ENCODE data around the gene ARHGAP12. TPM values are rescaled to one million over a fixed set of nuclear protein-coding genes. Genes with fewer than 3 reads are reported as not detected.

The ARHGAP12 gene
- total RNA-seq, 1 donor from 2014 or later = 11.4 TPM

DNA sequence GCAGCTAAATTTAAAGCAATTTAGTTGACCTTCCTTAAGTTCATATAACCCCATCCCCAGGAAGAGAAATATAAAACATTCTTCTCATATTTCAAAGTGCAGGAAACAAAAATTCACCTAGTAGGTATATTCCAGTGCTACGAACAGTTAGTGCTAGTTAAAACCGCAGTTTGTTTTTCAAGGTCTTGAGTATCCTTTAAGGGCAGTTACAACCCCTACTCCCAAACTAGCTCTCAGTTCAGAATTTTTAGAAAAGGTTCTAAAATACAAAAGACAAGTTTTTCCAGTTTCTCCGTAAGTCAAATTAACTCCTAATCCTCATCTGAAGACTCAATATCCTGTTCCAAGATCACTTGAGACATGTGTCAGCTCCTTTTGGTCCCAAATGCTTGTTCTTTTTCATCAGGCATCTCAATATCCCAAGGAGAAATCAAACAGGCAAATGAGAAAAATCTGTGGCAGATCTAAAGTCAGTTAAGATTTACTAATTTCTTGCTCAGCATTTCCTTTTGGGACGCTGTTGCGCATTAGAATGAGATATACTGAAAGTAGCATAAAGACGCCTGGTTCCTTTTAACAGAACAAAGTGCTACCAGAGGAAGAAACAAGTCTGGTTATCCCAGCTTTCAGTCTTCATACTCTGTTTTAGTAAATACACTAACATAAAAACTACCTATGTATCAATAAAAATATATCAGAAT is 51.8 kb downstream of the ARHGAP12 start:
- TF ChIP-seq, protein P1, sequence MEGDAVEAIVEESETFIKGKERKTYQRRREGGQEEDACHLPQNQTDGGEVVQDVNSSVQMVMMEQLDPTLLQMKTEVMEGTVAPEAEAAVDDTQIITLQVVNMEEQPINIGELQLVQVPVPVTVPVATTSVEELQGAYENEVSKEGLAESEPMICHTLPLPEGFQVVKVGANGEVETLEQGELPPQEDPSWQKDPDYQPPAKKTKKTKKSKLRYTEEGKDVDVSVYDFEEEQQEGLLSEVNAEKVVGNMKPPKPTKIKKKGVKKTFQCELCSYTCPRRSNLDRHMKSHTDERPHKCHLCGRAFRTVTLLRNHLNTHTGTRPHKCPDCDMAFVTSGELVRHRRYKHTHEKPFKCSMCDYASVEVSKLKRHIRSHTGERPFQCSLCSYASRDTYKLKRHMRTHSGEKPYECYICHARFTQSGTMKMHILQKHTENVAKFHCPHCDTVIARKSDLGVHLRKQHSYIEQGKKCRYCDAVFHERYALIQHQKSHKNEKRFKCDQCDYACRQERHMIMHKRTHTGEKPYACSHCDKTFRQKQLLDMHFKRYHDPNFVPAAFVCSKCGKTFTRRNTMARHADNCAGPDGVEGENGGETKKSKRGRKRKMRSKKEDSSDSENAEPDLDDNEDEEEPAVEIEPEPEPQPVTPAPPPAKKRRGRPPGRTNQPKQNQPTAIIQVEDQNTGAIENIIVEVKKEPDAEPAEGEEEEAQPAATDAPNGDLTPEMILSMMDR (IDR thresholded peaks at IDR 0.05) = no peak
- no peaks in the 10 kb centered on the region for H3K27me3 ChIP-seq
- no peak overlapping the region for H3K4me3 ChIP-seq
- H3K4me1 ChIP-seq = no peaks in the 10 kb centered on the region
- no peak overlapping the region for H3K27ac ChIP-seq
- intact Hi-C loops (cut with DNase I) = no loop called here
- H3K36me3 ChIP-seq = no peaks in the 10 kb centered on the region
- no peak for DNase-seq (ENCODE audit: low spot score in 2 of 2)
- no peaks in the 10 kb centered on the region for H3K9me3 ChIP-seq

DNA sequence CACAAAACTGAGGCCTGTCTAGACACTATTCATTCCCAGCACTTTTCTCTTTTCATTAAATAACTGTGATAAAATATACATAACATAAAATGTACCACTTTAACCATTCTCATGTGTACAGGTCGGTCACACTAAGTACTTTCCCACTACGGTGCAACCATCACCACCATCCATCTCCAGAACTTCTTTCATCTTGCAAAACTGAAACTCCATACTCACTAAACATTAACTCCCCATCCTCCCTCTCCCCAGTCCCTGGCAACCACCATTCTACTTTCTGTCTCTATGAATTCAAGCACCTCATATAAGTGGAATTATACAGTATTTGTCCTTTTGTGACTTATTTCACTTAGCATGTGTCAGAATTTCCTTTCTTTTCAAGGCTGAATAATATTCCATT is 53.0 kb downstream of the ARHGAP12 start:
- intact Hi-C loops (cut with DNase I) = no loop called here
- Histone ChIP-seq H3K4me1 (no peaks in the 10 kb centered on the region), H3K4me3 (no peak overlapping the region), H3K36me3 (no peaks in the 10 kb centered on the region), H3K27ac (no peak overlapping the region), H3K27me3 (no peaks in the 10 kb centered on the region), H3K9me3 (no peaks in the 10 kb centered on the region)
- no peak for DNase-seq (ENCODE audit: low spot score in 2 of 2)
- TF ChIP-seq, protein P1 (IDR thresholded peaks at IDR 0.05) = no peak

DNA sequence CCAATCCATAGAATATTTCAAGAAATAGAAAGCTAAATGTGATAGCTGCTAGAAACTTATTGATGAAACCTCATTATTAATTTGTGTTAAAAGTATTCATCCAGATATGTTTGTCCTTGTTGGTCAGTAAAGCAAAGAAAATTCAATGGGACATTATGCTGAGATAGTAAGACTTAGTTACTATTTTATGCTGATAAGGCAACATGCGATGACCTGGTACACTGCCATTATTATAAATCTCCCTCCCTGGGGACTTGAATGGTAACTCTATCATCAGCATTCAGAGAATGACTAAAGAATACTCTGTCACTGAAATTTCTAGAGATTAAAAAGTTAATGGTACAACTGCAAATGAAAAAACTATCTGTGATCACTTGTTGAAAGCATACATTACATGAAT is 54.9 kb downstream of the ARHGAP12 start:
- H3K27me3 ChIP-seq = no peaks in the 10 kb centered on the region
- intact Hi-C loops (cut with DNase I) = no loop called here
- no peaks in the 10 kb centered on the region for H3K9me3 ChIP-seq
- TF ChIP-seq, protein P1 (IDR thresholded peaks at IDR 0.05) = no peak
- H3K27ac ChIP-seq = no peak overlapping the region
- no peak overlapping the region for H3K4me3 ChIP-seq
- no peaks in the 10 kb centered on the region for H3K36me3 ChIP-seq
- DNase-seq (ENCODE audit: low spot score in 2 of 2) = no peak
- H3K4me1 ChIP-seq = no peaks in the 10 kb centered on the region

DNA sequence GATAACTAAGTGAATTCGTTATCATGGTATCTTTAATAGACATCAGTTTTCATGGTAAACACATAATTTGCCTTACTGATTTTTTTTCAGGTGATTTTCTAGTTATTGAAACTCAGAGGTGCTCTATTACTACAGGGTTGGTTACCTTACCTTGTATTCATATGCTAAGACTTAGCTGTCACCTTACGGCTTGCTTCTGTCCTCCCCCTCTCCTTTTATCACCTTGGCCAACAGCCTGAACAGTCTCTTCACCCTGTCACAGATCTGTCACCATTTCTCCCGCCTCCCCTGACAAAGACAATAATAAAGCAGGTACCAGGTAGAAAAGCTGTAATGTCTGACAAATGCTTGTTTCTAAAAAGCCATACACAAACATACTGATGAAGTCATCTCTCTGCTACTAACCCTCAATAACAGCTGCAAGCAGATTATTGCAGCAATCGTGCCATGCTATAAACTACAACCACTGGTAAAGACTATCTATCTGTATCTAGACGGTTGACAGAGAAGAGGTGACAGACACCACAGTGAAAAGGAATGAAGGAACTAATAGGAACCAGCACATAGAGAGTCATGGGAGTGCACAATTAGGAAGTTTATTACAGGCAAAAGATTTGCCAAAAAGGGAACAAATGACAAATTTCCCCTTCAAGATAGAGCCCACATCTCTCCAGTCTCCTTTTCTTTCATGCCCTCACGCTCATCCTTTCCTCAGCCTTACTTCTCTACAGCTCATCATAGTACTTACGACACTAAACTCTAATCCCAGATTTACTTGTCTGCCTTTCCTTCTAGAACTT is 57.2 kb downstream of the ARHGAP12 start:
- no peak overlapping the region for H3K4me3 ChIP-seq
- H3K4me1 ChIP-seq = no peaks in the 10 kb centered on the region
- H3K27ac ChIP-seq = no peak overlapping the region
- no peaks in the 10 kb centered on the region for H3K36me3 ChIP-seq
- no peak for DNase-seq (ENCODE audit: low spot score in 2 of 2)
- no peaks in the 10 kb centered on the region for H3K9me3 ChIP-seq
- intact Hi-C loops (cut with DNase I) = no loop called here
- TF ChIP-seq, protein P1 (IDR thresholded peaks at IDR 0.05) = no peak
- no peaks in the 10 kb centered on the region for H3K27me3 ChIP-seq

DNA sequence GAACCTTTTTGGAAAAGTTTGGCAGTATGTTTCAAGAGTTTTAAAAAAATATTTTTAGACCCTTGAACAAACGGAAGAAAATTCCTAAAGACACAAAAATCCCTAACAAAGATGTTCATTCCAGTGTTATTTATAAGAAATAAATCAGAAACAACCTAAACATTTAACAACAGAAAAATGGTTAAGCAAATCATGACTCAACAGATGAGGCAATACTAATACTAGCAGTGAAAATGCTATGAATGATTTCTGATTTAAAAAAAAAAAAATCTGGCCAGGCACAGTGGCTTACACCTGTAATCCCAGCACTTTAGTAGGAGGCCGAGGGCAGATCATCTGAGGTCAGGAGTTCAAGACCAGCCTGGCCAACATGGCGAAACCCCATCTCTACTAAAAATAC is 61.0 kb downstream of the ARHGAP12 start:
- no peak overlapping the region for H3K4me3 ChIP-seq
- peaks cover 3 to 7% of the 10 kb centered on the region in 2 donors for H3K4me1 ChIP-seq
- H3K36me3 ChIP-seq = no peaks in the 10 kb centered on the region
- TF ChIP-seq, protein P1 (IDR thresholded peaks at IDR 0.05) = no peak
- H3K27ac ChIP-seq = no peak overlapping the region
- no peaks in the 10 kb centered on the region for H3K9me3 ChIP-seq
- intact Hi-C loops (cut with DNase I) = no loop called here
- DNase-seq (ENCODE audit: low spot score in 2 of 2) = no peak
- no peaks in the 10 kb centered on the region for H3K27me3 ChIP-seq

All from ascending aorta (tissue), 2 donors.